Omental fat pad (tissue), 4 donors: ENCODE measurements around the gene DIPK1C. TPM values are rescaled to one million over a fixed set of nuclear protein-coding genes. Genes with fewer than 3 reads are reported as not detected.
"Not testable (repeated sequence)": the region's sequence is repeated elsewhere in the genome, so short reads cannot be mapped to it uniquely, and the experiment has no call there.

ENCODE experiments used
- ATAC-seq: fragments of 150-250 bp; one replicate; pipeline ENCODE4 v1.9.1; 2016; ENCODE audit warnings: mild to moderate bottlenecking, moderate library complexity; ENCODE audit not compliant: low FRiP score
- DNase-seq: peaks from one replicate; pipeline ENCODE4 v3.0.0-alpha.2; 2019; ENCODE audit warnings: low spot score
- total RNA-seq, 4 donors: library from RNA; depleted of rRNA; stranded (reverse); fragments of >200 nt; gene quantifications; one replicate each; pipeline ENCODE4 v1.1.0, GENCODE V29; 2016
- TF ChIP-seq, protein P1 (sequence below), 3 donors: fragments of 450-650 bp; IDR thresholded peaks; one replicate each; pipeline ENCODE4 v1.5.1; 2016 to 2017; ENCODE audit warnings: antibody characterized with exemption in 3 of 3, mild to moderate bottlenecking in 3 of 3, moderate library complexity in 2 of 3

DIPK1C gene
- total RNA-seq: under 1 TPM in 1 of 4 donors, not detected in 3; 0.28 TPM

DNA sequence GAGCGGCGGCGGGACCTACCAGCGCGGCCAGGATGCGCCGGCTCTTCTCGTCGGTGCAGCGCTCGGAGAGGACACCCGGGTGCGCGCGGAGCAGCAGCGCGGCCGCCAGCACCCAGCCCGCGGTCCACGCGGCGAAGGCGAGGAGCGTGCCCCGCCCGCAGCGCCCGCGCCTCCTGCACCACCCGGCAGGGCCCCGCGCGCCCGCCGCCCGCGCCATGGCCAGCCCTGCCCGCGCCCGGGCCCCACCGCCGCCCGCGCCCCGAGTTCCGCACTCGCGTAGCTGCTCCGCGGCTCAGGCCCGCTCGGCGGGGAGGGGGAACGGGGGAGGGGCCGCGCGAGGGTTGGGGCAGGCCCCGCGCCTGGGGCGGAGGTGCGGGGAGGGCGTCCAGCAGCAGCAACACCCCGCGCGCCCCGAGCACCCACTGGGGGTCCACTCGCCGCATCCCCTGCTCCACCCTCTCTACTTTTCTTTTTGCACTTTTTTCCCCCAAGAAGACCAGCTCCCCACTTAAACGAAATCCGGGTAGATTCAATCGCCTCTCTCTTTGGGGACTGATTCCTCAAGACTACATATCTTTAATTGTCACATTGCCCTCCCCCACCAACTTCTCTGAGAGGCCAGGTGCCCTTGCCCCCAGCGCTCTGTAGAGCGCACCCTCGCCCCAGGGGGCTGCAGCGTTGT lies at the start of gene DIPK1C:
TSS of gene DIPK1C (minus strand) at position 266 of the 682 bp plus-strand sequence. CDS start at position 217, 49 bp downstream.
- TF ChIP-seq, protein P1, sequence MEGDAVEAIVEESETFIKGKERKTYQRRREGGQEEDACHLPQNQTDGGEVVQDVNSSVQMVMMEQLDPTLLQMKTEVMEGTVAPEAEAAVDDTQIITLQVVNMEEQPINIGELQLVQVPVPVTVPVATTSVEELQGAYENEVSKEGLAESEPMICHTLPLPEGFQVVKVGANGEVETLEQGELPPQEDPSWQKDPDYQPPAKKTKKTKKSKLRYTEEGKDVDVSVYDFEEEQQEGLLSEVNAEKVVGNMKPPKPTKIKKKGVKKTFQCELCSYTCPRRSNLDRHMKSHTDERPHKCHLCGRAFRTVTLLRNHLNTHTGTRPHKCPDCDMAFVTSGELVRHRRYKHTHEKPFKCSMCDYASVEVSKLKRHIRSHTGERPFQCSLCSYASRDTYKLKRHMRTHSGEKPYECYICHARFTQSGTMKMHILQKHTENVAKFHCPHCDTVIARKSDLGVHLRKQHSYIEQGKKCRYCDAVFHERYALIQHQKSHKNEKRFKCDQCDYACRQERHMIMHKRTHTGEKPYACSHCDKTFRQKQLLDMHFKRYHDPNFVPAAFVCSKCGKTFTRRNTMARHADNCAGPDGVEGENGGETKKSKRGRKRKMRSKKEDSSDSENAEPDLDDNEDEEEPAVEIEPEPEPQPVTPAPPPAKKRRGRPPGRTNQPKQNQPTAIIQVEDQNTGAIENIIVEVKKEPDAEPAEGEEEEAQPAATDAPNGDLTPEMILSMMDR (IDR thresholded peaks at IDR 0.05): no peak
- no peak for ATAC-seq
- no peak for DNase-seq

GRCh38 chr18:74506448-74507084 lies 49.5 kb upstream of the DIPK1C start:
- no peak for DNase-seq
- ATAC-seq: no peak
- TF ChIP-seq, protein P1 (IDR thresholded peaks at IDR 0.05): no peak

DNA sequence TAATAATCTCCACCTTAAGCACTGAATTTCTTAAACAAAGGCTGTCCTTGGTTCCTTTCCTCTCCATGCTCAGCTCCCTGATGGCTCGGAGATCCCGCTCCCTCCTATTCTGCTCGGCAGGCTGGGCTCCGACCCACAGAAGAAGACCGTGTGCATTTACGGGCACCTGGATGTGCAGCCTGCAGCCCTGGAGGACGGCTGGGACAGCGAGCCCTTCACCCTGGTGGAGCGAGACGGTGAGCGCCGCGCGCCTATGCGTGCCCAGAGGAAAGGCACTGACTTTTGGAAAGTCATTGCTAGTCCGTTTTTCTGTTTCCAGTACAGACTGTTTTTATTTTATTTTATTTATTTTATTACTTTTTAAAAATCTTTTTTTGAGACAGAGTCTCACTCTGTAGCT lies 48.7 kb upstream of the DIPK1C start:
- ATAC-seq: no peak
- TF ChIP-seq, protein P1 (IDR thresholded peaks at IDR 0.05): no peak
- DNase-seq: no peak

- ATAC-seq (no peak), DNase-seq (no peak)
- TF ChIP-seq, protein P1 (IDR thresholded peaks at IDR 0.05): no peak
Measured at GRCh38 chr18:74503137-74503536, 46.0 kb upstream of the DIPK1C start.

DNA sequence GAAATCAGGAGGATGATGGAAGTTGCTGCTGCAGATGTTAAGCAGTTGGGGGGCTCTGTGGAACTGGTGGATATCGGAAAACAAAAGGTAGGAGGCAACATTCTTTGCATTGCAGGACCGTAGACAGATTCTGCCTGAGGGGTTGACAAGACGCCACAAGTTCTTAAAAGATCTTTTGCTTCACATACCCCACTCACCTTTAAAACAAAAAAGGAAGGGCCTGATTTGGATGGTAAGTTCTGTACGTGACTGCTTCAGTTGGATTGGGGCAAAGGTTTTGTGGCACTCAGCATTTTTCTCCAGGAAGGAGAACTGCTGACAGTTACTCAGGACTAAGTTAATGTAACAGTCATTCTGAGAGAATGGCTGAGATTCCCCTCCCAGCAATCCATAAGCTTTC lies 44.3 kb upstream of the DIPK1C start:
- ATAC-seq (no peak), DNase-seq (no peak)
- TF ChIP-seq, protein P1 (IDR thresholded peaks at IDR 0.05): no peak

- DNase-seq: not testable (repeated sequence)
Measured at GRCh38 chr18:74500774-74501173, 43.7 kb upstream of the DIPK1C start.

DNA sequence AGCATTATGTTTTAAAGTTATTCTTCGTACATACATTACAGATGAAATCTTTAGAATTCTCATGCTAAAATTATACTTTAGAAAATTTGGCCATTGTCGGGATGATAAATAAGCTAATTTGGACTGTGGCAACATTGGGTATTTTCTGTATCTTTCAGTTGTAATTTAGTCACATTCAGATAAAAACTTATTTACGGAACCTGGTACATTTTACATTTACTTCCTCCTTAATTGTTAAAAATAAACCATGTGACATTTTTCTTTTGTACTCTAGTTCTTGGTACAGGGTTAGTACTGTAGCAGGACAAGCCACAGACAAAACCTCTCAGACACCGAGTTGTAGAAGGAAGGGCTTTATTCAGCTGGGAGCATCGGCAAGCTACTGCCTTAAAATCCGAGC lies 43.3 kb upstream of the DIPK1C start:
- ATAC-seq: no peak
- no peak for DNase-seq
- TF ChIP-seq, protein P1 (IDR thresholded peaks at IDR 0.05): no peak

More at GRCh38 chr18:74500774-74501173, 43.7 kb upstream of the DIPK1C start:
- ATAC-seq: not testable (repeated sequence)
